Fibroblast of lung (primary cell): ENCODE data around the gene RAB25. TPM values are rescaled to one million over a fixed set of nuclear protein-coding genes. Genes with fewer than 3 reads are reported as not detected.

Experiments
- DNase-seq, 2 donors: peaks; one replicate each; pipeline versions ENCODE4 v3.0.0 to v3.0.0-alpha.2; 2010; ENCODE audit warnings: low read depth in 2 of 2
- H2AFZ ChIP-seq: 2 replicates; pipeline ENCODE4 v1.5.1; 2012; ENCODE audit warnings: low read length, control low read depth, inconsistent platforms
- H3K27ac ChIP-seq: 2 replicates; pipeline ENCODE4 v1.5.1; 2011; ENCODE audit warnings: low read length, control low read depth; ENCODE audit not compliant: insufficient read depth
- H3K27me3 ChIP-seq: 2 replicates; pipeline ENCODE4 v1.5.1; 2011; ENCODE audit warnings: mild to moderate bottlenecking, low read length; ENCODE audit not compliant: control insufficient read depth, insufficient read depth
- H3K36me3 ChIP-seq: 2 replicates; pipeline ENCODE4 v1.5.1; 2011; ENCODE audit warnings: low read length; ENCODE audit not compliant: control insufficient read depth, insufficient read depth
- H3K4me1 ChIP-seq: 2 replicates; pipeline ENCODE4 v1.5.1; 2011; ENCODE audit warnings: low read length; ENCODE audit not compliant: control insufficient read depth, insufficient read depth; ENCODE audit errors: extremely low read depth
- H3K4me2 ChIP-seq: 2 replicates; pipeline ENCODE4 v1.5.1; 2011; ENCODE audit warnings: low read length, control low read depth; ENCODE audit not compliant: insufficient read depth; ENCODE audit errors: extremely low read depth
- H3K4me3 ChIP-seq, 4 experiments: fragments of 200-600 bp in 1 of 4; sonication (generic) in 1 of 4; replicated peaks in 1 of 4; 2 replicates each; pipeline ENCODE4 v1.5.1; 2011 to 2016; ENCODE audit warnings: low read length in 4 of 4, low read depth in 3 of 4, mild to moderate bottlenecking in 3 of 4, control low read depth in 2 of 4, inconsistent platforms in 1 of 4, mixed read lengths in 1 of 4; ENCODE audit not compliant: insufficient read depth in 1 of 4; ENCODE audit errors: control extremely low read depth in 1 of 4
- H3K79me2 ChIP-seq: 2 replicates; pipeline ENCODE4 v1.5.1; 2012; ENCODE audit warnings: mild to moderate bottlenecking, low read length, inconsistent platforms; ENCODE audit not compliant: control insufficient read depth, insufficient read depth
- H3K9ac ChIP-seq: 2 replicates; pipeline ENCODE4 v1.5.1; 2011; ENCODE audit warnings: mild to moderate bottlenecking, low read length, control low read depth; ENCODE audit not compliant: insufficient read depth
- H3K9me3 ChIP-seq: 2 replicates; pipeline ENCODE4 v1.5.1; 2012; ENCODE audit warnings: low read depth, low read length; ENCODE audit not compliant: control insufficient read depth, insufficient read depth
- H4K20me1 ChIP-seq: 2 replicates; pipeline ENCODE4 v1.5.1; 2011; ENCODE audit warnings: low read length; ENCODE audit not compliant: control insufficient read depth, insufficient read depth; ENCODE audit errors: extremely low read depth
- EZH2 ChIP-seq: IDR thresholded peaks from 2 replicates; pipeline ENCODE4 v1.5.1; 2012; ENCODE audit warnings: low read length, control low read depth, mild to moderate bottlenecking; ENCODE audit errors: missing control alignments
- polyA plus RNA-seq, 2 donors: library from polyadenylated mRNA; depleted of rRNA in 1 of 2; stranded (reverse) in 1 of 2; unstranded in 1 of 2; fragments of >200 nt; gene quantifications; 2 replicates each; pipeline ENCODE4 v1.2.1, GENCODE V29; 2011 to 2012; ENCODE audit warnings: missing spikeins in 1 of 2
- total RNA-seq: library from RNA; depleted of rRNA; stranded (reverse); fragments of >200 nt; gene quantifications from 2 replicates; pipeline ENCODE4 v1.2.1, GENCODE V29; 2014
- TF ChIP-seq, protein P1 (sequence below), 2 donors: IDR thresholded peaks in 1 of 2; conservative IDR thresholded peaks in 1 of 2; 1 replicate in 1 of 2; 2 replicates in 1 of 2; pipeline ENCODE4 v1.5.1; 2011 to 2012; ENCODE audit warnings: low read length in 2 of 2, control low read depth in 1 of 2, inconsistent platforms in 1 of 2, low read depth in 1 of 2, mild to moderate bottlenecking in 1 of 2

The RAB25 gene
- total and polyA plus RNA-seq, 2 donors (not counting 1 experiment from before 2014, with no cell fraction given), result not detected

DNA sequence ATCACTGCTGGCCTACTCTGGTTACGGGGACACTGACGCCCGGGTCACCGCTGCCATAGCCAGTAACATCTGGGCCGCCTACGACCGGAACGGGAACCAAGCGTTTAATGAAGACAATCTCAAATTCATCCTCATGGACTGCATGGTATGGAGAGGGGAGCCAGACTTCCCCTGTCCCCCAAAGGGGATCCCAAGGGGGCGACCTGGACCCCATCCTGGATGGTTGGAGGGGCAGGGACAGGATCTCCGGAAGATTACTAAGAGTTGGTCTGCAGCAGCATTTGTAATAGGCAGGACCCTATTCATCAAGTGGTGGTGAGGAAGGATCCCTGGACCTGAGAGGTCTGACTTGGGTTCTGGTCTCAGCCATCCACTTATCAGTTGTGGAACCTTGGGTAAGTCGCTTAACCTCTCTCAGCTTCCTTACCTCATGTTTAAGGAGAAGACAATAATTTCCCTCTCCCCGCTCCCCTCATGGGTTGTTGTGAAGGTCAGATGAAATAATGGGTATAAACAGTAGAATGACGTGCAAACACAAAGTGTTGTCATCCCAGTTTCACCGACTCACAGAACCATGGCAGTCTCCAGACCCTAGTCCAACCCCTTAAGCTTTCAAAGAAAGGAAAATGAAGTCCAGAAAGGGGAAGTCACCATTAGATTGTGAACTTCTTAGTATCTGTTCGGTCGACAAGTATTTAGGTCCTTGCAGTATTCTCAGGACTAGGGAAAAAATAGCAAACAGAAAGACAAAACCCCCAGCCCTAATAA lies 5.5 kb upstream of the RAB25 start:
- TF ChIP-seq, protein P1, sequence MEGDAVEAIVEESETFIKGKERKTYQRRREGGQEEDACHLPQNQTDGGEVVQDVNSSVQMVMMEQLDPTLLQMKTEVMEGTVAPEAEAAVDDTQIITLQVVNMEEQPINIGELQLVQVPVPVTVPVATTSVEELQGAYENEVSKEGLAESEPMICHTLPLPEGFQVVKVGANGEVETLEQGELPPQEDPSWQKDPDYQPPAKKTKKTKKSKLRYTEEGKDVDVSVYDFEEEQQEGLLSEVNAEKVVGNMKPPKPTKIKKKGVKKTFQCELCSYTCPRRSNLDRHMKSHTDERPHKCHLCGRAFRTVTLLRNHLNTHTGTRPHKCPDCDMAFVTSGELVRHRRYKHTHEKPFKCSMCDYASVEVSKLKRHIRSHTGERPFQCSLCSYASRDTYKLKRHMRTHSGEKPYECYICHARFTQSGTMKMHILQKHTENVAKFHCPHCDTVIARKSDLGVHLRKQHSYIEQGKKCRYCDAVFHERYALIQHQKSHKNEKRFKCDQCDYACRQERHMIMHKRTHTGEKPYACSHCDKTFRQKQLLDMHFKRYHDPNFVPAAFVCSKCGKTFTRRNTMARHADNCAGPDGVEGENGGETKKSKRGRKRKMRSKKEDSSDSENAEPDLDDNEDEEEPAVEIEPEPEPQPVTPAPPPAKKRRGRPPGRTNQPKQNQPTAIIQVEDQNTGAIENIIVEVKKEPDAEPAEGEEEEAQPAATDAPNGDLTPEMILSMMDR (conservative IDR thresholded peaks at IDR 0.05 in 1 of 2, IDR thresholded peaks at IDR 0.05 in 1 of 2; ENCODE audit: low read depth in 1 of 2, low read length in 2 of 2), result no peak
- no peak for TF ChIP-seq EZH2
- H3K9me3 ChIP-seq, result no peaks in the 10 kb centered on the region
- H3K27ac ChIP-seq, result peak overlapping the region; percentile 74
- H3K4me3 ChIP-seq, result peak overlapping the region; percentile 82 to 98 (median 90)
- peaks cover 14% of the 10 kb centered on the region for H3K79me2 ChIP-seq
- peak overlapping the region; percentile 96 for H2AFZ ChIP-seq
- H3K4me1 ChIP-seq, result peaks cover 7% of the 10 kb centered on the region
- peaks cover 2% of the 10 kb centered on the region for H3K36me3 ChIP-seq
- no peak for DNase-seq
- no peaks in the 10 kb centered on the region for H3K27me3 ChIP-seq
- peak overlapping the region; percentile 58 for H3K9ac ChIP-seq
- no peaks in the 10 kb centered on the region for H4K20me1 ChIP-seq
- H3K4me2 ChIP-seq, result peak overlapping the region; percentile 100

- Histone ChIP-seq H3K4me2 (no peak overlapping the region), H3K9me3 (no peaks in the 10 kb centered on the region), H3K9ac (no peak overlapping the region)
These were observed 4.6 kb upstream of the RAB25 start for GRCh38 chr1:156056326-156056849.

DNA sequence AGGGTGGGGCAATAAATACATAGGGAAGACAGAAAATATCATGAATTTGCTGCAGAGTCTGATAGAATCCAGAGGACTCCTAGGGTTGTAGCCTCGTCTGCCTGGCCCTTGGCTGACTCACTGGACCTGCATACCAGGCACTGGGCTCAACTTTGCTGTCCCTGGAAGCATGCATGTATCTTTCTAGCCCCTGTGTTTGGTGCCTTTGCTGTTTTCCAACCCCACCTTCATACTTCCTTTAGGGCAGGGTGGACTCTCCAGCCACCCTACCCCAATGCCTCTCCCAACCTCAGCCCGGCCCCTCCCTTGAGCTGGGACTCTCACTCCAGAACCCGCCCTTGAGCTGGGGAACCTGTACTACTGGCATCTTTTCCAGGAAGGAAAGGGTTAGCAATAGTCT lies 1.2 kb downstream of the RAB25 start:
- H3K36me3 ChIP-seq, result peaks cover 2% of the 10 kb centered on the region
- no peak overlapping the region for H3K27ac ChIP-seq
- no peak overlapping the region for H2AFZ ChIP-seq
- H3K79me2 ChIP-seq, result no peaks in the 10 kb centered on the region
- no peak overlapping the region for H3K4me2 ChIP-seq
- no peak overlapping the region for H3K4me3 ChIP-seq
- TF ChIP-seq, protein P1 (conservative IDR thresholded peaks at IDR 0.05 in 1 of 2, IDR thresholded peaks at IDR 0.05 in 1 of 2; ENCODE audit: low read depth in 1 of 2, low read length in 2 of 2), result no peak
- TF ChIP-seq EZH2, result no peak
- H4K20me1 ChIP-seq, result no peaks in the 10 kb centered on the region
- H3K27me3 ChIP-seq, result no peaks in the 10 kb centered on the region
- DNase-seq, result no peak
- H3K9me3 ChIP-seq, result no peaks in the 10 kb centered on the region
- H3K4me1 ChIP-seq, result no peaks in the 10 kb centered on the region
- no peak overlapping the region for H3K9ac ChIP-seq

More at GRCh38 chr1:156056326-156056849, 4.6 kb upstream of the RAB25 start:
- no peak for TF ChIP-seq EZH2
- TF ChIP-seq, protein P1 (conservative IDR thresholded peaks at IDR 0.05 in 1 of 2, IDR thresholded peaks at IDR 0.05 in 1 of 2; ENCODE audit: low read depth in 1 of 2, low read length in 2 of 2), result no peak
- Histone ChIP-seq H3K36me3 (peaks cover 2% of the 10 kb centered on the region), H3K27ac (no peak overlapping the region), H3K27me3 (no peaks in the 10 kb centered on the region), H3K4me3 (peak overlapping the region in 1 of 4 experiments; percentile 0), H4K20me1 (no peaks in the 10 kb centered on the region), H3K4me1 (peaks cover 7% of the 10 kb centered on the region), H3K79me2 (peaks cover 14% of the 10 kb centered on the region), H2AFZ (no peak overlapping the region)
- no peak for DNase-seq
